GM10266 (cell line): ENCODE measurements around the gene PCSK2.

Source experiments
- DNase-seq: peaks from one replicate; pipeline ENCODE4 v3.0.0; 2012; ENCODE audit errors: extremely low spot score
- CTCF ChIP-seq: IDR thresholded peaks from 2 replicates; pipeline ENCODE4 v1.5.1; 2012; ENCODE audit warnings: mild to moderate bottlenecking, low read depth; ENCODE audit not compliant: control insufficient read depth, insufficient read depth; ENCODE audit errors: missing control alignments

The PCSK2 gene

GRCh38 chr20:17448071-17448470 is 221.2 kb downstream of the PCSK2 start:
- no peak for TF ChIP-seq CTCF
- DNase-seq: no peak

- no peak for DNase-seq
- no peak for TF ChIP-seq CTCF
Observed at GRCh38 chr20:17449031-17449430, 222.2 kb downstream of the PCSK2 start.

- no peak for TF ChIP-seq CTCF
- DNase-seq: no peak
Observed at GRCh38 chr20:17452441-17452840, 225.6 kb downstream of the PCSK2 start.

DNA sequence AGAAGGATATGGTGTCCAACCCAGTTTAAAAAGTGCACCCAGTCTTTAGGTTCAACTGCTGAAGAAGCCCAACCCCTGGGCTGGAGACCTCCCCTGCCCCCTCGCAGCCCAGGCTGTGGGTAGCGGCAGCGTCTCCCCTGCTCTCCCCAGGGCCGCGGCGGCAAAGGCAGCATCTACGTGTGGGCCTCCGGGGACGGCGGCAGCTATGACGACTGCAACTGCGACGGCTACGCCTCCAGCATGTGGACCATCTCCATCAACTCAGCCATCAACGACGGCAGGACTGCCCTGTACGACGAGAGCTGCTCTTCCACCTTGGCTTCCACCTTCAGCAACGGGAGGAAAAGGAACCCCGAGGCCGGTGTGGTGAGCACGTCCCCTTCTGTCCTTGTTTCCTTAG is 226.8 kb downstream of the PCSK2 start:
- no peak for TF ChIP-seq CTCF
- DNase-seq: no peak

GRCh38 chr20:17456279-17456678 is 229.4 kb downstream of the PCSK2 start:
- no peak for TF ChIP-seq CTCF
- DNase-seq: no peak

DNA sequence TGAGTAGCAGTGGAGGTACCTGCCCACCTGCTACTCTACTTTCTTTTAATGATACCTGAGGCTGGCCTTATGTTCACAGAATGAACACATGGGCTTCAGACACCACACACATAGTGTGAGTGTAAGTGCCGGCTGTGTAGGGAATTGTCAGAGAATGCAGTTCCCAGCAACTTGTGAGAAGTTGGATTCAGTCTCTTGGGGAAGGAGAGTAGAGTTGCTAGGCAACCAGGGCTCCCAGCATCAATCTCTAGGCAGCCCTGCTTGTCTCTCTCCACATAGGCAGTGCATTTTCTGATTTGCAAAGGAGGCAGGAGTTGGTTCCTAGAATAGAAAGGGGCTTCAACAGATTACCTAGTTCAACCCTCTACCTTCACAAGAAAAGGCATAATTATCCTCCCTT is 230.2 kb downstream of the PCSK2 start:
- no peak for DNase-seq
- TF ChIP-seq CTCF: no peak

DNA sequence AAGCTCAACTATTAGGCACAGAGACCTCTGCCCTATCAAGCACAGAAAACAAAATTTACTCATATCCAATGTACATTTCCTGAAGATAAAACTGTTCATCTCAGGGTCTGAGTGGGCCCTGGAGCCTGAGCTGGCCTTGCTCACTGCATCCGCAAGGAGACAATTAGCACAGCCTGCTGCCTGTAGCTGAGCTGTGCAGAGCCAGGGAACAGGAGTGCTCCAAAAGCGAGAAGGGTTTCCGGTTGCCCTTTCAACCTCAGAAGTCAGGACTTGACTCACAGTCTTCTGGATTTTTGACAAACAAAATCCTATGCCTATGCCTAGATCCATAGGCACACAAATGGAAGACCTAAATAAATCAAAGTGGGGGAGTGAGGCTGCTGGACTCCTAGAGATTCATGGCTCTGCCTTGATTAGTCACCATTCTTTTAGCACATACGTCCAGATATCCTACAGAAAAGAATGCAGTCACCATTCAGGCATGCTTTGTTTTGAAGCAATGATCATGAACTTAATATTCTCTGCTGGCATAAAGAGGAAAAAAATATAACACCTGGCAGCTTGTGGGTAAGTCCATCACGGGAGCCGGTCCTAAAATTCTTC is 230.8 kb downstream of the PCSK2 start:
- DNase-seq: no peak
- TF ChIP-seq CTCF: no peak
